ENCODE results near the gene BAIAP2. TPM values are rescaled to one million over a fixed set of nuclear protein-coding genes. Genes with fewer than 3 reads are reported as not detected.

Gene BAIAP2
- total RNA-seq, 1 donor from 2014 or later: 80.3 TPM

GRCh38 chr17:81054881-81055370 lies 20.0 kb downstream of the BAIAP2 start:
- no peaks in the 10 kb centered on the region for H3K27me3 ChIP-seq (ENCODE audit: control insufficient read depth, insufficient read depth, low read length)
- H3K36me3 ChIP-seq (ENCODE audit: control insufficient read depth, insufficient read depth, low read length): no peaks in the 10 kb centered on the region
- TF ChIP-seq CTCF (IDR thresholded peaks at IDR 0.05; ENCODE audit: insufficient read depth, low read length, poor library complexity, severe bottlenecking): no peak
- no peak overlapping the region for H3K4me3 ChIP-seq (ENCODE audit: low read depth, low read length)
- no peak for DNase-seq (ENCODE audit: low read depth)

- no peaks in the 10 kb centered on the region for H3K36me3 ChIP-seq (ENCODE audit: control insufficient read depth, insufficient read depth, low read length)
- H3K27me3 ChIP-seq (ENCODE audit: control insufficient read depth, insufficient read depth, low read length): no peaks in the 10 kb centered on the region
- DNase-seq (ENCODE audit: low read depth): no peak
- TF ChIP-seq CTCF (IDR thresholded peaks at IDR 0.05; ENCODE audit: insufficient read depth, low read length, poor library complexity, severe bottlenecking): no peak
- H3K4me3 ChIP-seq (ENCODE audit: low read depth, low read length): no peak overlapping the region
Observed at GRCh38 chr17:81056312-81056711, 21.4 kb downstream of the BAIAP2 start.

GRCh38 chr17:81057079-81057730 lies 22.3 kb downstream of the BAIAP2 start:
- TF ChIP-seq CTCF (IDR thresholded peaks at IDR 0.05; ENCODE audit: insufficient read depth, low read length, poor library complexity, severe bottlenecking): no peak
- Histone ChIP-seq H3K27me3 (ENCODE audit: control insufficient read depth, insufficient read depth, low read length) (no peaks in the 10 kb centered on the region), H3K4me3 (ENCODE audit: low read depth, low read length) (no peak overlapping the region), H3K36me3 (ENCODE audit: control insufficient read depth, insufficient read depth, low read length) (no peaks in the 10 kb centered on the region)
- DNase-seq (ENCODE audit: low read depth): no peak

- H3K27me3 ChIP-seq (ENCODE audit: control insufficient read depth, insufficient read depth, low read length): no peaks in the 10 kb centered on the region
- no peak overlapping the region for H3K4me3 ChIP-seq (ENCODE audit: low read depth, low read length)
- no peak for TF ChIP-seq CTCF (IDR thresholded peaks at IDR 0.05; ENCODE audit: insufficient read depth, low read length, poor library complexity, severe bottlenecking)
- H3K36me3 ChIP-seq (ENCODE audit: control insufficient read depth, insufficient read depth, low read length): no peaks in the 10 kb centered on the region
- DNase-seq (ENCODE audit: low read depth): no peak
Observed at GRCh38 chr17:81057777-81058176, 22.8 kb downstream of the BAIAP2 start.

GRCh38 chr17:81058263-81058871 lies 23.4 kb downstream of the BAIAP2 start:
- Histone ChIP-seq H3K27me3 (ENCODE audit: control insufficient read depth, insufficient read depth, low read length) (no peaks in the 10 kb centered on the region), H3K4me3 (ENCODE audit: low read depth, low read length) (no peak overlapping the region), H3K36me3 (ENCODE audit: control insufficient read depth, insufficient read depth, low read length) (no peaks in the 10 kb centered on the region)
- TF ChIP-seq CTCF (IDR thresholded peaks at IDR 0.05; ENCODE audit: insufficient read depth, low read length, poor library complexity, severe bottlenecking): no peak
- DNase-seq (ENCODE audit: low read depth): no peak
